BLaER1 treated with 17β-estradiol and CSF1 and Interleukin-3, amounts not matched to agents 10 nM and 100 nM (cell line): Measurements from ENCODE around the gene P2RX1.

Experiments
- H3K27ac ChIP-seq, 11 experiments: shearing (Covaris generic); formaldehyde crosslinking; 2 replicates each; pipeline ENCODE4 v1.8.1; 2022
- H3K27me3 ChIP-seq, 11 experiments: shearing (Covaris generic); formaldehyde crosslinking; 2 replicates each; pipeline ENCODE4 v1.8.1; 2022
- H3K36me3 ChIP-seq, 11 experiments: shearing (Covaris generic); formaldehyde crosslinking; 2 replicates each; pipeline ENCODE4 v1.8.1; 2022
- H3K4me1 ChIP-seq, 10 experiments: shearing (Covaris generic); formaldehyde crosslinking; 2 replicates each; pipeline ENCODE4 v1.8.1; 2022
- H3K4me2 ChIP-seq, 11 experiments: shearing (Covaris generic); formaldehyde crosslinking; 2 replicates each; pipeline ENCODE4 v1.8.1; 2022
- H3K4me3 ChIP-seq, 10 experiments: shearing (Covaris generic); formaldehyde crosslinking; 2 replicates each; pipeline ENCODE4 v1.8.1; 2022
- H3K9ac ChIP-seq, 11 experiments: shearing (Covaris generic); formaldehyde crosslinking; 2 replicates each; pipeline ENCODE4 v1.8.1; 2022
- H3K9me3 ChIP-seq, 11 experiments: shearing (Covaris generic); formaldehyde crosslinking; replicated peaks in 1 of 11; 2 replicates each; pipeline ENCODE4 v1.8.1; 2022
- H4K20me1 ChIP-seq, 11 experiments: shearing (Covaris generic); formaldehyde crosslinking; 2 replicates each; pipeline ENCODE4 v1.8.1; 2022
- Cebpa-rat ChIP-seq, 11 experiments: shearing (Covaris generic); IDR thresholded peaks; 2 replicates each; pipeline ENCODE4 v1.8.1; 2022

The P2RX1 gene

DNA sequence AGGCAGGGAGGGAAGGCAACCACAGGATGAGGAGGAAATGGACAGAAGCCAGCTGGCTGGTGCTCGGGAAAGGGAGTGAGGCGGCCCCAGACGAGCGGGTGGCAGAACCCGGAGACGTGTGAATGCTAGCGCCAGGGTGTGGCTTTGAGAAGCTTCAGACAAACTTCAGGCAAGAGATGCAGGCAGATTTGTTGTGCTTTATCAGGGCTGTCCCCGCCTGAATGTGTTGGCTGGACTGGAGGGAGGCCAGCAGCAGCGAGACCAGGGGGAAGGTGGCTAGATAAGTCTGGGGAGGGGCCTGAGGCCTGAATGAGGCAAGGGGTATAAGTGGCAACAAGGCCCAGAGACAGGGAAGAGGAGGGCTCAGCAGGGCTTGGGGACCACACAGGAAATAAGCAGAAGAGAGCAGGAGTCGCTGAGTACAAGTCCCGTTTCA, 45.4 kb downstream of the P2RX1 start:
- H3K9ac ChIP-seq, result peak overlapping the region; percentile 18 to 79 (median 69); a peak in 19 of 22 replicates
- peaks cover 16 to 54% (median 43%) of the 10 kb centered on the region in 10 experiments for H3K4me1 ChIP-seq
- TF ChIP-seq Cebpa-rat (IDR thresholded peaks at IDR 0.05), result no peak
- peaks cover 14 to 35% (median 24%) of the 10 kb centered on the region in 11 experiments; a peak in 20 of 22 replicates for H3K36me3 ChIP-seq
- H3K9me3 ChIP-seq, result peaks cover 0 to 15% (median 3%) of the 10 kb centered on the region in 11 experiments; a peak in 4 of 22 replicates
- peak overlapping the region; percentile 49 to 87 (median 72) for H3K4me2 ChIP-seq
- peak overlapping the region in 10 of 11 experiments; percentile 41 to 84 (median 76); a peak in 20 of 22 replicates for H3K27ac ChIP-seq
- peak overlapping the region in 3 of 10 experiments; percentile 10 to 24 (median 24); a peak in 3 of 20 replicates for H3K4me3 ChIP-seq
- no peaks in the 10 kb centered on the region for H4K20me1 ChIP-seq
- H3K27me3 ChIP-seq, result no peaks in the 10 kb centered on the region; a peak in 1 of 22 replicates

DNA sequence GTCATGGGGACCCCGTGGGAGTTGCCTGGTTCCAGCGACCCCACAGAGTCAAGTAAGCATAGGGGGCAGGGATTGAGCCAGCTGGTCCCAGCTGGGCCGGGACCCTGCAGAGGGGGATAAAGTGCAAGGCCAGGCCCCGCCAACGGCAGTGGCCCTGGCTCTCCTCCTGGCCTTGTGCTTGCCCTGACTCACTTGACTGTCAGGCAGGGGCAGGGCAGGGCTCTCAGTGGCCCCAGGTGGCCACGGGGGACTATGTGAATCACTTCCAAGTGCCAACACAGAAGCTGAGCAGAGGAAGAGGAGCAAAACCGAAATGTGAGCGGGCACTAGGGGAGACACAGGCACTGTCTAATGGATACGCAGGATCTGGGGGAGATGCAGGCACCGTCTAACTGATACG, 48.7 kb downstream of the P2RX1 start:
- H3K4me2 ChIP-seq, result peak overlapping the region; percentile 13 to 59 (median 31); a peak in 14 of 22 replicates
- H3K9ac ChIP-seq, result no peak overlapping the region
- H3K9me3 ChIP-seq, result peaks cover 0 to 3% (median 0%) of the 10 kb centered on the region in 11 experiments; a peak in 1 of 22 replicates
- no peaks in the 10 kb centered on the region for H4K20me1 ChIP-seq
- H3K36me3 ChIP-seq, result peaks cover 0 to 9% (median 6%) of the 10 kb centered on the region in 11 experiments; a peak in 18 of 22 replicates
- H3K27ac ChIP-seq, result peak overlapping the region in 1 of 11 experiments; percentile 36; a peak in 1 of 22 replicates
- TF ChIP-seq Cebpa-rat (IDR thresholded peaks at IDR 0.05), result no peak
- H3K4me1 ChIP-seq, result peaks cover 30 to 71% (median 61%) of the 10 kb centered on the region in 10 experiments
- H3K4me3 ChIP-seq, result no peak overlapping the region
- no peaks in the 10 kb centered on the region for H3K27me3 ChIP-seq

DNA sequence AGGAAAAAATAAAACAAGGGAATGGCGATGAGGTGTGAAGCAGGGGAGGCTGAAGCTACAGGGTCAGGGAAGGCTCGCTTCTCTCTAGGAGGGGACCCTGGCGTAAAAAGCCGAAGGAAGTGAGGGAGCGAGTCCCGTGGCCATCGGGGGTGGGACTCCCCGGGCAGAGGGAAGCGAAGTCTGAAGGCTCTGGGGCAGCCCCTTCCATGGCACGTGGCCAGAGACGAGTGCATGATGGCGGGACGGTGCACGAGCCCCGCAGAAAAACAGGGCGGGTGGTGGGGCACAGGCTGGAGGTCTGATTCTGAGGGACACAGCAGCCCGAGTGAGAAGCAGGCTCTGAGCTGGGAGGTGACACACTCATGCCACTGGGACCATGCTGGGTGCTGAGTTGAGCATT, 49.2 kb downstream of the P2RX1 start:
- H3K4me2 ChIP-seq, result peak overlapping the region; percentile 13 to 59 (median 31); a peak in 12 of 22 replicates
- no peak for TF ChIP-seq Cebpa-rat (IDR thresholded peaks at IDR 0.05)
- H3K27me3 ChIP-seq, result no peaks in the 10 kb centered on the region
- H4K20me1 ChIP-seq, result no peaks in the 10 kb centered on the region
- no peaks in the 10 kb centered on the region for H3K9me3 ChIP-seq
- H3K4me3 ChIP-seq, result no peak overlapping the region
- H3K4me1 ChIP-seq, result peaks cover 30 to 66% (median 57%) of the 10 kb centered on the region in 10 experiments
- no peak overlapping the region; a peak in 1 of 22 replicates for H3K9ac ChIP-seq
- H3K27ac ChIP-seq, result peak overlapping the region in 1 of 11 experiments; percentile 36; a peak in 1 of 22 replicates
- peaks cover 0 to 4% (median 1%) of the 10 kb centered on the region in 11 experiments; a peak in 10 of 22 replicates for H3K36me3 ChIP-seq

DNA sequence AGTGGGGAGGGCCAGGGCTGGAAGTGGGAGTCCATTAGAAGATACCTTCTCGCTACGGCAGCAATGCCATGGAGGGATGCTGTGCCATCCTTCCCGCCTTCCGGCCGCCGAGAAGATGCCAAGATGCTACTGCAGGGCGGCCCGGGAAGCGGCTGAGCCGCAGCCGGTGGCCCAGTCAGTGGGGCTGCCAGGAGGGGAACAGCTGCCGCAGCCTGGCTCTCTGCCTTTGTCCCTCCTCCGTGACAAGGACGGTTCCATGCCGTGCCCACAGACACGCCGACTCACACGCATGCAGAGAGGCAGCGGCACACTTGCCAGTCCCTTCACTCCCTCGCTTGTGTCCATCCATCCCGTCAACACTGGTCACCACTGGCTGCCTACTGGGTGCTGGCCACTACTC, 50.0 kb downstream of the P2RX1 start:
- no peaks in the 10 kb centered on the region for H3K9me3 ChIP-seq
- no peak overlapping the region for H3K9ac ChIP-seq
- H3K36me3 ChIP-seq, result peaks cover 0 to 8% (median 2%) of the 10 kb centered on the region in 11 experiments; a peak in 5 of 22 replicates
- H3K27ac ChIP-seq, result 0 out of 22 replicates have a peak overlapping the region, but pooled peaks of 1 of the 11 experiments have one; percentile 50
- peak overlapping the region in 9 of 11 experiments; percentile 68 to 84 (median 77); a peak in 9 of 22 replicates for H3K4me2 ChIP-seq
- H4K20me1 ChIP-seq, result no peaks in the 10 kb centered on the region
- H3K4me1 ChIP-seq, result peaks cover 23 to 58% (median 48%) of the 10 kb centered on the region in 10 experiments
- H3K27me3 ChIP-seq, result no peaks in the 10 kb centered on the region
- H3K4me3 ChIP-seq, result no peak overlapping the region
- no peak for TF ChIP-seq Cebpa-rat (IDR thresholded peaks at IDR 0.05)

DNA sequence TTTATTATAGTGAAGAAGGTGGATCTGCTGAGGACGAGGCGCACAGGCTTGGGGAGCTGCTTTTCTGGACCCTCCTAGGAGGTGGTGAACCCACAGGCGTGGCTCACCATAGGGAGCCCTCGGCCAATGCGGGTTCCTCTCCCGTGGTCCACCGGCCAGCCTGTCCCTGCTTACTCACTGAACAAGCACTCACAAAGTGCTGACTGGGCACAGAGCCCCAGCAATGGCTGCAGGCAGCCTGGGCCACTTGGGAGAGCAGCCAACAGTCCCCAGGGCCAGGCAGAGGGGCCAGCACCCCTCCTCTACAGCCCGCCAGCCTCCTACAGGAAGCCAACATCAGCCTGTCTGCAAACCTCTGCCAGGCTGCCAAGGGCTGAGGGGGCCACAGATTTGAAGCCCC, 51.1 kb downstream of the P2RX1 start:
- H3K4me3 ChIP-seq, result no peak overlapping the region
- H3K27me3 ChIP-seq, result no peaks in the 10 kb centered on the region
- peak overlapping the region in 8 of 11 experiments; percentile 9 to 50 (median 36); a peak in 11 of 22 replicates for H3K27ac ChIP-seq
- peak overlapping the region; percentile 64 to 84 (median 74) for H3K4me2 ChIP-seq
- H3K9ac ChIP-seq, result peak overlapping the region in 10 of 11 experiments; percentile 0 to 54 (median 32); a peak in 14 of 22 replicates
- H3K9me3 ChIP-seq, result no peaks in the 10 kb centered on the region
- H3K4me1 ChIP-seq, result peaks cover 15 to 49% (median 38%) of the 10 kb centered on the region in 10 experiments
- TF ChIP-seq Cebpa-rat (IDR thresholded peaks at IDR 0.05), result no peak
- H4K20me1 ChIP-seq, result no peaks in the 10 kb centered on the region
- H3K36me3 ChIP-seq, result peaks cover 0 to 15% (median 12%) of the 10 kb centered on the region in 11 experiments; a peak in 7 of 22 replicates

DNA sequence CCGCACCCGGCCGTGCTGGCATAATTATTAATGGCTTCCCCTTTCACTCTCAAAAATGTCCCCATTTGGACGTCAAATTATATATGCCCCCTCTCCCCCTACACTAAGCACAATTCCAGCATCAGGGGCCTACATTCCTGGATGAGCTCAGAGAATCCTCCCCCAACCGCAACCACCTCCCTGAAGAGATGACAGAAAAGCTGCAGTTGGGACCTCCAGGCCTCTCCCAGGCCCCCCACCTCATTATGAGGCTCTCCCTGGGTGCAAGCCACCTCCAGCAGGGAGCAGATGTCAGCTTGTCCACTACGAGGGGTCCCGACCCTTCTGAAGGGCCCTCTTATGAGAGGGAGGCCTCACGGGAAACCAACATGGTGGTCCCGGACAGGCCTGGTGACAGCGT, 51.7 kb downstream of the P2RX1 start:
- no peak overlapping the region for H3K4me3 ChIP-seq
- H3K27ac ChIP-seq, result peak overlapping the region in 8 of 11 experiments; percentile 9 to 50 (median 36); a peak in 8 of 22 replicates
- TF ChIP-seq Cebpa-rat (IDR thresholded peaks at IDR 0.05), result no peak
- peaks cover 15 to 42% (median 33%) of the 10 kb centered on the region in 10 experiments for H3K4me1 ChIP-seq
- H3K36me3 ChIP-seq, result peaks cover 0 to 15% (median 12%) of the 10 kb centered on the region in 11 experiments; a peak in 7 of 22 replicates
- no peaks in the 10 kb centered on the region for H3K9me3 ChIP-seq
- peak overlapping the region in 7 of 11 experiments; percentile 0 to 54 (median 39); a peak in 11 of 22 replicates for H3K9ac ChIP-seq
- peak overlapping the region; percentile 64 to 84 (median 74) for H3K4me2 ChIP-seq
- no peaks in the 10 kb centered on the region for H4K20me1 ChIP-seq
- no peaks in the 10 kb centered on the region for H3K27me3 ChIP-seq

DNA sequence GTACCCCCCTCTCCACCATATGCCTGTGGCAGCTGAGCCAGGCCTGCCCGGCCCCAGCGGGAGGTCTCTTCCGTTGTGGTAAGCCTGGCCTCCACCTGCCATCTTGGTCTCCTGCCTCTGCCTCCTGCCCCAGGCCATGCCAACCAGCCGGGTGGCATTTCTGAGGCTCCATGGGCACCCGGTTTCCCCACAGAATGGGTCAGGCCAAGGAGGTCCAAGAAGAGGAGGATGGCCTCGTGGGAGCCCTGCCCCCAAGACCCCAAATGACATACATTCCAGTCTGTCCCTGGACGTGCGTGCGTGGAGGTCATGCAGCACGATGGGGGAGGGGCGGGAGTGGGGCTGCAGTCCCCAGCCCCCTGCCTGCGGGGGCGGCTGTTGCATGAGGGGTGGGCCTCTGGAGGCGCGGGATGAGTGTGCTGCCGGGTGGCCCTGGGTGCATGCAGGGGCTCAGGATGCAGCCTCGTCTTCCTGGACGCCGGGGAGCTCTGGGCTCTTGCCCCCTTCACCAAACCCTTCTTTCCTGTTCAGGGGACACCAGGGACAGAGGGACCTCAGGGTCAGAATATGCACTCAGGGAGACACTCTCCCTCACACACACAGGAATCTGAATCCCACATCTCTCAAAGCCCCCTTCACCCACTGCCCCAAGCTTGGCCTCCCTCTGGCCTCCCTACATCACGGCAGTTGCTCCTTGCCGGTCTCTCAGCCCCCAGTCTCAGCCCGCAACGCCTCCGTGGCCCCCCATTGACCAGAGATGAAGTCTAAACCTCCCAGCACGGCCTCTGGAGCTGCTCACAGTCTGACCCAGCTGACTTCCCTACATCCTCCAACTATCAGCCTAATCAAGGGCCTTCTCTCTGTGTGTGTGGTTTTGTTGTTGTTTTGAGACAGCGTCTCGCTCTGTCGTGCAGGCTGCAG, 54.2 kb downstream of the P2RX1 start:
- no peak for TF ChIP-seq Cebpa-rat (IDR thresholded peaks at IDR 0.05)

DNA sequence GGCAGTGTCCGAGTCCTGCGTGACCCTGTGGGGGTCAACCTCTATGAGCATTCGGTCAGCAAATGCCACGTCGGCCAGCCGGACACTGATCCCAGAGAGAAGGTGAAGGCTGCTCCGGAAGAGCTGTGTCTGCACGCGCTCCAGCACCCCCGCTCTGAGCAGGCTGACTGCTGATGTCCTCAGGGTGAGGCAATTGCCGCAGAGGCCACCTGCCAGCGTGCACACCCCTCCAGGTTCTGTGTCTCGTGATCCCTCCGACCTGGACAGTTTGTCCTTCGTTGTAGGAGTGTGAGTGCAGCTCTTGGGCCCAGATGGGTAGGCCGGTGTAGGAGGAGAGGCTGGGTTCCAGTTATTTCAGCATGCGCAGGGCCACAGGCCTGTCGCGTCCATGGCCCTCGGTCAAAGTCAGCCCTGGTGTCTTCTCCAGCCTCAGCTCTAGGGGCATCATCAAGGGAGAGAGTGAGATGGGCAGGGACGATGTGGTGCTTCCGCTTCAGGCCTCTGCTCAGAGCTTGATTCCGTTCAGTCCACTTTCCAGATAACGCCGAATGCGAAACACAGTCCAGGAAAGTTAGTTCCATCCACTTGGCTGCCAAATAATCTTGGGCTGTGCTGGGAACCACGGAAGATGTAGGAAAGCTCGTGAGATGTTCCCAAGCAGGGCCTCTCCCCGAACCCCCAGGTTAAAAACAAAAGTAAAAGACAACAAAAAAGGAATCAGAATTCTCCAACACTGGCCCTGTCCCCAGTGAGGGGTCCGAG, 55.1 kb downstream of the P2RX1 start:
- Histone ChIP-seq H3K27ac (no peak overlapping the region), H3K9ac (no peak overlapping the region; a peak in 1 of 22 replicates), H3K4me2 (no peak overlapping the region), H3K4me3 (no peak overlapping the region), H3K36me3 (peaks cover 0 to 15% (median 12%) of the 10 kb centered on the region in 11 experiments; a peak in 7 of 22 replicates), H3K27me3 (no peaks in the 10 kb centered on the region), H3K9me3 (no peaks in the 10 kb centered on the region), H4K20me1 (no peaks in the 10 kb centered on the region), H3K4me1 (peaks cover 15 to 23% (median 19%) of the 10 kb centered on the region in 10 experiments)
- no peak for TF ChIP-seq Cebpa-rat (IDR thresholded peaks at IDR 0.05)

More for the DNA sequence above, 54.2 kb downstream of the P2RX1 start:
- no peak overlapping the region for H3K4me3 ChIP-seq
- H3K36me3 ChIP-seq, result peaks cover 0 to 15% (median 12%) of the 10 kb centered on the region in 11 experiments; a peak in 7 of 22 replicates
- H4K20me1 ChIP-seq, result no peaks in the 10 kb centered on the region
- no peak overlapping the region for H3K4me2 ChIP-seq
- no peaks in the 10 kb centered on the region for H3K9me3 ChIP-seq
- 0 out of 22 replicates have a peak overlapping the region, but pooled peaks of 1 of the 11 experiments have one; percentile 31 for H3K9ac ChIP-seq
- H3K4me1 ChIP-seq, result peaks cover 15 to 29% (median 24%) of the 10 kb centered on the region in 10 experiments
- no peak overlapping the region for H3K27ac ChIP-seq
- no peaks in the 10 kb centered on the region for H3K27me3 ChIP-seq
